HK-2 (cell line): ENCODE measurements around the gene CFAP299.
"Not testable (repeated sequence)": the region's sequence is repeated elsewhere in the genome, so short reads cannot be mapped to it uniquely, and the experiment has no call there.

Experiments used
- DNase-seq: peaks from one replicate; pipeline ENCODE4 v3.0.0-alpha.2; 2018; ENCODE audit not compliant: unreplicated experiment

Gene CFAP299

GRCh38 chr4:80717204-80717603, 381.7 kb downstream of the CFAP299 start:
- DNase-seq, result no peak

GRCh38 chr4:80726471-80726870, 390.9 kb downstream of the CFAP299 start:
- DNase-seq, result no peak

GRCh38 chr4:80730158-80730557, 394.6 kb downstream of the CFAP299 start:
- DNase-seq, result no peak

GRCh38 chr4:80731436-80731835, 395.9 kb downstream of the CFAP299 start:
- no peak for DNase-seq

- no peak for DNase-seq
These were observed 396.5 kb downstream of the CFAP299 start for GRCh38 chr4:80732010-80732409.

- no peak for DNase-seq
These were observed 404.8 kb downstream of the CFAP299 start for GRCh38 chr4:80740375-80740774.

GRCh38 chr4:80749558-80749957, 414.0 kb downstream of the CFAP299 start:
- not testable (repeated sequence) for DNase-seq

GRCh38 chr4:80751200-80751599, 415.7 kb downstream of the CFAP299 start:
- no peak for DNase-seq

- DNase-seq, result no peak
These were observed 432.4 kb downstream of the CFAP299 start for GRCh38 chr4:80767944-80768343.

GRCh38 chr4:80776168-80776567, 440.6 kb downstream of the CFAP299 start:
- DNase-seq, result no peak

GRCh38 chr4:80781431-80781830, 445.9 kb downstream of the CFAP299 start:
- no peak for DNase-seq

- no peak for DNase-seq
These were observed 451.8 kb downstream of the CFAP299 start for GRCh38 chr4:80787306-80787705.

- no peak for DNase-seq
These were observed 453.3 kb downstream of the CFAP299 start for GRCh38 chr4:80788798-80789197.

GRCh38 chr4:80790152-80790551, 454.6 kb downstream of the CFAP299 start:
- DNase-seq, result no peak

- not testable (repeated sequence) for DNase-seq
These were observed 458.1 kb downstream of the CFAP299 start for GRCh38 chr4:80793660-80794059.

- no peak for DNase-seq
These were observed 462.6 kb downstream of the CFAP299 start for GRCh38 chr4:80798082-80798481.

GRCh38 chr4:80800719-80801118, 465.2 kb downstream of the CFAP299 start:
- DNase-seq, result not testable (repeated sequence)

GRCh38 chr4:80803337-80803736, 467.8 kb downstream of the CFAP299 start:
- DNase-seq, result no peak

GRCh38 chr4:80806472-80806871, 470.9 kb downstream of the CFAP299 start:
- no peak for DNase-seq

- DNase-seq, result no peak
These were observed 473.7 kb downstream of the CFAP299 start for GRCh38 chr4:80809039-80809729.

- DNase-seq, result no peak
These were observed 475.9 kb downstream of the CFAP299 start for GRCh38 chr4:80811406-80811805.

GRCh38 chr4:80812145-80812544, 476.6 kb downstream of the CFAP299 start:
- no peak for DNase-seq

- no peak for DNase-seq
These were observed 478.7 kb downstream of the CFAP299 start for GRCh38 chr4:80814266-80814665.
